DND-41 (cell line): ENCODE results near the gene TEX22.

Experiments used
- EZH2 ChIP-seq: IDR thresholded peaks from 3 replicates; pipeline ENCODE4 v1.6.1; 2012; ENCODE audit warnings: borderline replicate concordance, low read depth, mild to moderate bottlenecking, moderate library complexity, low read length, inconsistent platforms; ENCODE audit not compliant: severe bottlenecking
- TF ChIP-seq, protein P1 (sequence below): IDR thresholded peaks from 2 replicates; pipeline ENCODE4 v1.5.1; 2012; ENCODE audit warnings: borderline replicate concordance, low read length, moderate library complexity, mild to moderate bottlenecking; ENCODE audit not compliant: poor library complexity, severe bottlenecking; ENCODE audit errors: extremely low read depth

DNA sequence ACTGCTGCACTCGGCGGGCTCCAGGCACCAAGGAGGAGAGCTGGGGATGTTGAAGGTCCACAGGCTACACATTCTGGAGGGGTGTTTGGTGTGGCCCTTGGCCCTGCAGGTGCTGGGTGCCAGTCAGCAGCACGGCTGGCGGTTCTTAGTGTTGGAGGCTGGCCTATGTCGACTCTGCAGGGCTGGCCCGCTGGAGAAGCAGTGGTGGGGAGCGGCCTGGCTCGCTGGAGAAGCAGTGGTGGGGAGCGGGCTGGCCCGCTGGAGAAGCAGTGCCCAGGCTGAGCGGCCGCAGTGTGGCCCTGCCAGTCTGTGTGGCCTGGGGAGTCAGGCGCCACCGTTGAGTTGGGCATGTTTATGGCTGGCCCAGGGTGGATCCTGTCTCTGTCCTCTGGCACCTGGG lies 48.6 kb downstream of the TEX22 start:
- TF ChIP-seq, protein P1, sequence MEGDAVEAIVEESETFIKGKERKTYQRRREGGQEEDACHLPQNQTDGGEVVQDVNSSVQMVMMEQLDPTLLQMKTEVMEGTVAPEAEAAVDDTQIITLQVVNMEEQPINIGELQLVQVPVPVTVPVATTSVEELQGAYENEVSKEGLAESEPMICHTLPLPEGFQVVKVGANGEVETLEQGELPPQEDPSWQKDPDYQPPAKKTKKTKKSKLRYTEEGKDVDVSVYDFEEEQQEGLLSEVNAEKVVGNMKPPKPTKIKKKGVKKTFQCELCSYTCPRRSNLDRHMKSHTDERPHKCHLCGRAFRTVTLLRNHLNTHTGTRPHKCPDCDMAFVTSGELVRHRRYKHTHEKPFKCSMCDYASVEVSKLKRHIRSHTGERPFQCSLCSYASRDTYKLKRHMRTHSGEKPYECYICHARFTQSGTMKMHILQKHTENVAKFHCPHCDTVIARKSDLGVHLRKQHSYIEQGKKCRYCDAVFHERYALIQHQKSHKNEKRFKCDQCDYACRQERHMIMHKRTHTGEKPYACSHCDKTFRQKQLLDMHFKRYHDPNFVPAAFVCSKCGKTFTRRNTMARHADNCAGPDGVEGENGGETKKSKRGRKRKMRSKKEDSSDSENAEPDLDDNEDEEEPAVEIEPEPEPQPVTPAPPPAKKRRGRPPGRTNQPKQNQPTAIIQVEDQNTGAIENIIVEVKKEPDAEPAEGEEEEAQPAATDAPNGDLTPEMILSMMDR = no peak
- no peak for TF ChIP-seq EZH2
